ENCODE results near the gene PI4K2B. TPM values are rescaled to one million over a fixed set of nuclear protein-coding genes. Genes with fewer than 3 reads are reported as not detected.
A peak's percentile ranks its signal among the peaks of the same experiment; 100 is the strongest.

PI4K2B gene
- 21.2 and 34.3 TPM in 2 replicates for total RNA-seq (ENCODE audit: low replicate concordance)

DNA sequence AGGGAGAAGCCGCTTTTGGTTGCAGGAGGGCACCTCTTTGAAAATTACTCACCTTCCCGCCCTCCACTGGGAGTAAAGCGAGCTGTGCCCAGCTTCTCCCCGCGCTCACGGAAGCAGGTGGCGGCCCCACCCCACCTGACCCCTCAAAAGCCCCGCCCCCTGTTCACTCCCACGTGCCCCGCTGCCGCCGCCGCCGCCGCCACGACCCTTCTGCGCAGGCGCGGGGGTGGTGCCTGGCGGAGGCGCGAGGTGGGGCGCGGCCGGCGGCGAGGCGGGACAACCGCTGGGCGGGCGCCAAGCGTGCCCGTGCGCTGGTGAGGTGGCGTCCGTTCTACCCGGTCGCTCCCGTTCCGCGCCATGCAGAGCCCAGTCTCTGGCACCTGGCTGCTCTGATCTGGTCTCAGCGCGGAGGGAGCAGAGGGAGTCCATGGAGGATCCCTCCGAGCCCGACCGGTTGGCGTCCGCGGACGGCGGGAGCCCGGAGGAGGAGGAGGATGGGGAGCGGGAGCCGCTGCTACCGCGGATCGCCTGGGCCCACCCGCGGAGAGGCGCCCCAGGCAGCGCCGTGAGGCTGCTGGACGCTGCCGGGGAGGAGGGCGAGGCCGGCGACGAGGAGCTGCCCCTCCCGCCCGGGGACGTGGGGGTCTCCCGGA is at the start of gene PI4K2B:
TSS of gene PI4K2B (plus strand) at position 297 of the 653 bp plus-strand sequence. CDS start at position 428, 131 bp downstream.
- DNase-seq (ENCODE audit: low read depth): peak; percentile 64
- peak within 1 kb of the TSS; percentile 86 for H3K4me3 ChIP-seq (ENCODE audit: low read depth, low read length)
- TF ChIP-seq, protein P1, sequence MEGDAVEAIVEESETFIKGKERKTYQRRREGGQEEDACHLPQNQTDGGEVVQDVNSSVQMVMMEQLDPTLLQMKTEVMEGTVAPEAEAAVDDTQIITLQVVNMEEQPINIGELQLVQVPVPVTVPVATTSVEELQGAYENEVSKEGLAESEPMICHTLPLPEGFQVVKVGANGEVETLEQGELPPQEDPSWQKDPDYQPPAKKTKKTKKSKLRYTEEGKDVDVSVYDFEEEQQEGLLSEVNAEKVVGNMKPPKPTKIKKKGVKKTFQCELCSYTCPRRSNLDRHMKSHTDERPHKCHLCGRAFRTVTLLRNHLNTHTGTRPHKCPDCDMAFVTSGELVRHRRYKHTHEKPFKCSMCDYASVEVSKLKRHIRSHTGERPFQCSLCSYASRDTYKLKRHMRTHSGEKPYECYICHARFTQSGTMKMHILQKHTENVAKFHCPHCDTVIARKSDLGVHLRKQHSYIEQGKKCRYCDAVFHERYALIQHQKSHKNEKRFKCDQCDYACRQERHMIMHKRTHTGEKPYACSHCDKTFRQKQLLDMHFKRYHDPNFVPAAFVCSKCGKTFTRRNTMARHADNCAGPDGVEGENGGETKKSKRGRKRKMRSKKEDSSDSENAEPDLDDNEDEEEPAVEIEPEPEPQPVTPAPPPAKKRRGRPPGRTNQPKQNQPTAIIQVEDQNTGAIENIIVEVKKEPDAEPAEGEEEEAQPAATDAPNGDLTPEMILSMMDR (IDR thresholded peaks at IDR 0.05; ENCODE audit: insufficient read depth, low read length): no peak

DNA sequence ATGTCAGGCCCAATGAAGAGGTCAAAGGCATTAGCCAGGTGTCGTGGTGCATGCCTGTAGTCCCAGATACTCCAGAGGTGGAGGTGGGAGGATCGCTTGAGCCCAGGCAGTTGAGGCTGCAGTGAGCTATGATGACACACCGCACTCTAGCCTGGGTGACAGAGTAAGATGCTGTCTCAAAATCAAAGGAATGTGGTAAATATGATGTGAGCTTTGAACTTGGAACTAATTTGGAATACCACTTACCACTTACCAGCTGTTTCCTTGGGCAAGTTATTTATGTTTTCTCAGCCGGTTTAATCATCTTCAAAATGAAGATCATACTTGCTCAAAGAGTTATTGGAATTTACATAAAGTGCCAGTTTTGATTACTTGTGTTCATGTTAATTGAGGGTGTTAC is 49.8 kb upstream of the PI4K2B start:
- no peak for DNase-seq (ENCODE audit: low read depth)
- TF ChIP-seq, protein P1 (IDR thresholded peaks at IDR 0.05; ENCODE audit: insufficient read depth, low read length): no peak
- H3K4me3 ChIP-seq (ENCODE audit: low read depth, low read length): no peak overlapping the region

DNA sequence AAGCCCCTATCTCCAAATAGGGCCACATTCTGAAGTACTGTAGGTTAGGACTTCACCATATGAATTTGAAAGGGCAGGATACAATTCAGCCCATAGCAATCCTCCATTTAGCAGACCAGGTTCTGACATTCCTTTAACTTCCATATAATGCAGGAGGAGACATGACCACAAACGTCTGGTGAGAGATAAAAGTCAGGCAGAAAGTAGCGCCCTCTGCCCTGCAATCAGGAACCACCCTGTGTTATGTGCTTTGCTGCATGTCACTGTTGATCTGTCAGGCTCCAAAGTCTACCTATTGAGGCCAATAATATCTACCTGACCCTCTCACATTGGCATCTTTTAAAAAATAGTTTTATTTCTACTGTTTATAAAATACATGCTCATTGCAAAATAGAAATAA is 43.4 kb upstream of the PI4K2B start:
- no peak for DNase-seq (ENCODE audit: low read depth)
- no peak overlapping the region for H3K4me3 ChIP-seq (ENCODE audit: low read depth, low read length)
- TF ChIP-seq, protein P1 (IDR thresholded peaks at IDR 0.05; ENCODE audit: insufficient read depth, low read length): no peak

DNA sequence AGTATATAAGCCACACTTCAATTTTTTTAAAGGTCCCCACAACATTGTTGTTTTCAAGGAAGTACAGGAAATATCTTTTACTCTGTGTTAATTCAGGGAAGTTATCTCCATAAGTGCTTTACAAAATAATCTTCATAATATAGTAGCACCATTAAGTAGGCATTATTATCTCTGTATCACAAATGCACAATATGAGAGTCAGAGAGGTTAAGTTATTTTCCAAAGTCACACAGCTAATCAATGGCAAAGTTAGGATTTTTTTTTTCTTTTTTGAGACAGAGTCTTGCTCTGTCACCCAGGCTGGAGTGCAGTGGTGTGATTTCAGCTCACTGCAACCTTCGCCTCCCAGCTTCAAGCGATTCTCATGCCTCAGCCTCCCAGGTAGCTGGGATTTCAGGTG is 35.1 kb upstream of the PI4K2B start:
- no peak overlapping the region for H3K4me3 ChIP-seq (ENCODE audit: low read depth, low read length)
- TF ChIP-seq, protein P1 (IDR thresholded peaks at IDR 0.05; ENCODE audit: insufficient read depth, low read length): no peak
- DNase-seq (ENCODE audit: low read depth): no peak

DNA sequence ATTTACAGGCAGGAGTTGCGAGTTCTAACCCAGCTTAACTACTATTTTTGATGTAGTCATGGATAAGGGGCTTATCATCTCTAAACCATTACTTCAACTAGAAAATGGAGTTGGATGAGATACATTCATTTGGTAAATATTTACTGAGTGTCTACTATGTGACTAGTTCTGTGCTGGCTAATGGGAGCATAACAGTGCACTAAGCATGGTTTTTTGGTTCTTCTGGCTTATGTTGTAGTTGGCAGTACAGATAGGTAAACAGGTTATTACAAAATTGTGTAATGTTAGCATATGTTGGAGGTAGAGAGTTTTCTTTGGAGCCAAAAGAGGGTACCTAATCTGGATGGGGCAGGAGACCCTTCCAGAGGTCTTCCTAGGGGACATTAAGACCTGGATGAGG is 25.8 kb upstream of the PI4K2B start:
- no peak overlapping the region for H3K4me3 ChIP-seq (ENCODE audit: low read depth, low read length)
- TF ChIP-seq, protein P1 (IDR thresholded peaks at IDR 0.05; ENCODE audit: insufficient read depth, low read length): no peak
- no peak for DNase-seq (ENCODE audit: low read depth)

DNA sequence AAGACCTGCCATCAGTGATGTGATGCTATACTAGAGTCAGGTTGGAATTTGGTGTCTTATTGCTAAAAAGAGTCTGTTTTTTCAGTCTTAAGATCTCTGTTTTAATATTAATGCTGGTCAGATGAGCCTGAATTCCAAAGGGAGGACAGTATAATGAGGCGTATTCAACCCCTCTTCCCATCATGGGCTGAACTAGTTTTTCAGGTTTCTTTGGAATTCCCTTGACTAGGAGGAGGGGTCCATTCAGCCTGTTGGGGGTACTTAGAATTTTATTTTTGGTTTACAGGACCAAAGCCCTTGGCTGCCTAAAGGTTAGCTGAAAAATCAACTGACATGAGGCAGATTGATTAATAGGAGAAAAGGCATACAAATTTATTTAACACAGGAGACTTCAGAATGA is 24.1 kb upstream of the PI4K2B start:
- TF ChIP-seq, protein P1 (IDR thresholded peaks at IDR 0.05; ENCODE audit: insufficient read depth, low read length): no peak
- H3K4me3 ChIP-seq (ENCODE audit: low read depth, low read length): no peak overlapping the region
- no peak for DNase-seq (ENCODE audit: low read depth)

DNA sequence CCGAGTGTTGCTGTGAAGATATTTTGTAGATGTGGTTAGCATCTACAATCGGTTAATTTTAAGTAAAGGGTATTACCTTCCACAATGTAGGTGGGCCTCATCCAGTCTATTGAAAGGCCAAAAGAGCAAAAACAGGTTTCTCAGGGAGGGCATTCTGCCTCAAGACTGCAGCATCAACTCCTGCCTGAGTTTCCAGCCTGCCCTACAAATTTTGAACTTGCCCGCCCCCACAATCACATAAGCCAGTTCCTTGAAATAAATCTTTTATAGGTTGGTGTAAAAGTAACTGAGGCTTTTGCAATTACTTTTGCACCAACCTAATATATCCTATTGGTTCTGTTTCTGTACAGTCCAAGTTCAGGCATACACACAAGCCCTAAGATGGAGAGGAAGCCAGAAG is 22.1 kb upstream of the PI4K2B start:
- no peak overlapping the region for H3K4me3 ChIP-seq (ENCODE audit: low read depth, low read length)
- TF ChIP-seq, protein P1 (IDR thresholded peaks at IDR 0.05; ENCODE audit: insufficient read depth, low read length): no peak
- no peak for DNase-seq (ENCODE audit: low read depth)
